Adrenal gland (tissue), 5 donors: ENCODE results near the gene PMPCA.

Source experiments
- CTCF ChIP-seq, 6 experiments: fragments of 450-650 bp in 4 of 6; fragments of 200-600 bp in 2 of 6; sonication (generic) in 1 of 6; IDR thresholded peaks; 1 replicate in 5 of 6; 2 replicates in 1 of 6; pipeline versions ENCODE4 v1.5.1 to v1.8.0; 2016 to 2021; ENCODE audit warnings: antibody characterized with exemption in 6 of 6, mild to moderate bottlenecking in 2 of 6, moderate library complexity in 1 of 6
- POLR2A ChIP-seq, 2 donors: fragments of 450-650 bp; IDR thresholded peaks; one replicate each; pipeline ENCODE4 v1.6.1; 2017; ENCODE audit warnings: antibody characterized with exemption in 2 of 2, mild to moderate bottlenecking in 2 of 2, moderate library complexity in 1 of 2
- donor health status: DM: no; HTN: no; CAD: no.

- no peak for TF ChIP-seq CTCF (IDR thresholded peaks at IDR 0.05)
- no peak for TF ChIP-seq POLR2A (IDR thresholded peaks at IDR 0.05)
Observed at GRCh38 chr9:136429683-136430491, 19.4 kb downstream of the PMPCA start.
